ENCODE measurements around the gene UBL7.
A peak's percentile ranks its signal among the peaks of the same experiment; 100 is the strongest.

UBL7 gene

GRCh38 chr15:74438721-74439316, 22.1 kb downstream of the UBL7 start:
- peak; percentile 51 for DNase-seq (ENCODE audit: low spot score)

- DNase-seq (ENCODE audit: low spot score) = no peak
Observed at GRCh38 chr15:74438206-74438605, 22.8 kb downstream of the UBL7 start.

- DNase-seq (ENCODE audit: low spot score) = no peak
Observed at GRCh38 chr15:74434263-74435136, 26.5 kb downstream of the UBL7 start.

GRCh38 chr15:74433592-74434262, 27.2 kb downstream of the UBL7 start, which contains the start of gene SEMA7A:
SEMA7A (minus strand) TSS chr15:74433958; CDS start chr15:74433918, 40 bp downstream.
- peak; percentile 78 for DNase-seq (ENCODE audit: low spot score)

GRCh38 chr15:74432968-74433591, 27.9 kb downstream of the UBL7 start:
- DNase-seq (ENCODE audit: low spot score) = no peak

GRCh38 chr15:74432271-74432967, 28.5 kb downstream of the UBL7 start:
- DNase-seq (ENCODE audit: low spot score) = no peak

- no peak for DNase-seq (ENCODE audit: low spot score)
Observed at GRCh38 chr15:74431645-74432044, 29.3 kb downstream of the UBL7 start.

GRCh38 chr15:74431116-74431515, 29.8 kb downstream of the UBL7 start:
- no peak for DNase-seq (ENCODE audit: low spot score)

GRCh38 chr15:74430510-74430951, 30.4 kb downstream of the UBL7 start:
- DNase-seq (ENCODE audit: low spot score) = no peak

- DNase-seq (ENCODE audit: low spot score) = no peak
Observed at GRCh38 chr15:74429781-74430400, 31.1 kb downstream of the UBL7 start.

GRCh38 chr15:74428970-74429780, 31.8 kb downstream of the UBL7 start:
- DNase-seq (ENCODE audit: low spot score) = no peak

GRCh38 chr15:74428442-74428787, 32.5 kb downstream of the UBL7 start:
- no peak for DNase-seq (ENCODE audit: low spot score)

- no peak for DNase-seq (ENCODE audit: low spot score)
Observed at GRCh38 chr15:74427607-74428441, 33.1 kb downstream of the UBL7 start.

GRCh38 chr15:74426404-74427281, 34.3 kb downstream of the UBL7 start:
- no peak for DNase-seq (ENCODE audit: low spot score)

GRCh38 chr15:74425630-74426029, 35.3 kb downstream of the UBL7 start:
- DNase-seq (ENCODE audit: low spot score) = no peak

GRCh38 chr15:74424901-74425528, 35.9 kb downstream of the UBL7 start:
- DNase-seq (ENCODE audit: low spot score) = no peak

- no peak for DNase-seq (ENCODE audit: low spot score)
Observed at GRCh38 chr15:74423431-74424257, 37.3 kb downstream of the UBL7 start.

Measured in COLO829 (cell line).